ENCODE measurements around the gene NRAS.

DNA sequence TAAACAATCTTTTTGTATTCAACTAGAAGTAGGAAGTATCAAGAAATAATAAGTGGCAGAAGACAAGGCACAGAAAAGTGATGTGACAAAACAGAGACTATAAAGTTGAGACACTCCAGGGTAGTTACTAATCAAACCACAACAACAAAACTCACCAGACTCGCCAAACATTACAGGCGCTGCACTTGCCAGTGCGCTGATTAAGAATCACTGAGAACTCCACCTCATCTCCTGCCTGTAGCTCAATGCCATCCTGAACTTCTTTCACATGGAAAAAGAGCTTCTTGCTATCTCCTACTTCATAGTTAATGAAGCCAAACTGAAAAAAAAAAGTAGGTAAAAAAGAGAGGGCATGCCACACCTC is 2.8 kb upstream of the NRAS start:
- TF ChIP-seq ZNF610 (tag by site-specific recombination; IDR thresholded peaks at IDR 0.05; ENCODE audit: borderline replicate concordance) (no peak), CTCF (tag by site-specific recombination; IDR thresholded peaks at IDR 0.05) (no peak), ZNF274 (IDR thresholded peaks at IDR 0.05; ENCODE audit: low read length) (no peak), ZNF274 (tag by site-specific recombination; IDR thresholded peaks at IDR 0.05; ENCODE audit: borderline replicate concordance) (no peak), PRDM4 (tag by site-specific recombination; IDR thresholded peaks at IDR 0.05) (no peak), ZNF112 (tag by site-specific recombination; IDR thresholded peaks at IDR 0.05) (no peak)
- TF ChIP-seq, protein P1, sequence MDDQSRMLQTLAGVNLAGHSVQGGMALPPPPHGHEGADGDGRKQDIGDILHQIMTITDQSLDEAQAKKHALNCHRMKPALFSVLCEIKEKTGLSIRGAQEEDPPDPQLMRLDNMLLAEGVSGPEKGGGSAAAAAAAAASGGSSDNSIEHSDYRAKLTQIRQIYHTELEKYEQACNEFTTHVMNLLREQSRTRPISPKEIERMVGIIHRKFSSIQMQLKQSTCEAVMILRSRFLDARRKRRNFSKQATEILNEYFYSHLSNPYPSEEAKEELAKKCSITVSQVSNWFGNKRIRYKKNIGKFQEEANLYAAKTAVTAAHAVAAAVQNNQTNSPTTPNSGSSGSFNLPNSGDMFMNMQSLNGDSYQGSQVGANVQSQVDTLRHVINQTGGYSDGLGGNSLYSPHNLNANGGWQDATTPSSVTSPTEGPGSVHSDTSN (CRISPR knock-in tag; IDR thresholded peaks at IDR 0.05): no peak
